ENCODE results near the gene STXBP6. TPM values are rescaled to one million over a fixed set of nuclear protein-coding genes. Genes with fewer than 3 reads are reported as not detected.
A peak's percentile ranks its signal among the peaks of the same experiment; 100 is the strongest.

Gene STXBP6
- total RNA-seq, 1 donor from 2014 or later = 27.4 TPM

GRCh38 chr14:24818058-24818822 lies 231.7 kb downstream of the STXBP6 start:
- no peak for TF ChIP-seq CTCF (IDR thresholded peaks at IDR 0.05)
- no peak overlapping the region for H3K4me3 ChIP-seq
- H3K36me3 ChIP-seq = no peaks in the 10 kb centered on the region
- no peaks in the 10 kb centered on the region for H3K9me3 ChIP-seq
- DNase-seq = no peak
- intact Hi-C loops (cut with DNase I) = no loop called here
- ATAC-seq = no peak
- no peaks in the 10 kb centered on the region for H3K27me3 ChIP-seq
- H3K27ac ChIP-seq = no peak overlapping the region
- no peaks in the 10 kb centered on the region for H3K4me1 ChIP-seq

- Histone ChIP-seq H3K27ac (no peak overlapping the region), H3K9me3 (no peaks in the 10 kb centered on the region), H3K4me3 (no peak overlapping the region), H3K27me3 (no peaks in the 10 kb centered on the region), H3K4me1 (no peaks in the 10 kb centered on the region), H3K36me3 (no peaks in the 10 kb centered on the region)
- intact Hi-C loops (cut with DNase I) = no loop called here
- DNase-seq = no peak
- no peak for TF ChIP-seq CTCF (IDR thresholded peaks at IDR 0.05)
- ATAC-seq = peak; percentile 25
Measured at GRCh38 chr14:24817212-24818057, 232.5 kb downstream of the STXBP6 start.

GRCh38 chr14:24816929-24817211 lies 233.1 kb downstream of the STXBP6 start:
- no peak overlapping the region for H3K4me3 ChIP-seq
- DNase-seq (no peak), ATAC-seq (no peak)
- no peaks in the 10 kb centered on the region for H3K36me3 ChIP-seq
- no peak overlapping the region for H3K27ac ChIP-seq
- no peaks in the 10 kb centered on the region for H3K9me3 ChIP-seq
- no peaks in the 10 kb centered on the region for H3K4me1 ChIP-seq
- intact Hi-C loops (cut with DNase I) = no loop called here
- no peaks in the 10 kb centered on the region for H3K27me3 ChIP-seq
- no peak for TF ChIP-seq CTCF (IDR thresholded peaks at IDR 0.05)

GRCh38 chr14:24816011-24816928 lies 233.7 kb downstream of the STXBP6 start:
- Histone ChIP-seq H3K27ac (no peak overlapping the region), H3K4me3 (no peak overlapping the region), H3K27me3 (no peaks in the 10 kb centered on the region), H3K9me3 (no peaks in the 10 kb centered on the region), H3K36me3 (no peaks in the 10 kb centered on the region), H3K4me1 (no peaks in the 10 kb centered on the region)
- ATAC-seq (peak; percentile 26), DNase-seq (no peak)
- intact Hi-C loops (cut with DNase I) = no loop called here
- no peak for TF ChIP-seq CTCF (IDR thresholded peaks at IDR 0.05)

- TF ChIP-seq CTCF (IDR thresholded peaks at IDR 0.05) = no peak
- Histone ChIP-seq H3K27ac (no peak overlapping the region), H3K27me3 (no peaks in the 10 kb centered on the region), H3K36me3 (no peaks in the 10 kb centered on the region), H3K4me3 (no peak overlapping the region), H3K4me1 (no peaks in the 10 kb centered on the region), H3K9me3 (no peaks in the 10 kb centered on the region)
- no peak for ATAC-seq
- DNase-seq = no peak
- intact Hi-C loops (cut with DNase I) = no loop called here
Measured at GRCh38 chr14:24815543-24815942, 234.4 kb downstream of the STXBP6 start.
